ENCODE data around the gene AGPS.

The AGPS gene

GRCh38 chr2:177380181-177380580, 12.4 kb upstream of the AGPS start:
- DNase-seq = no peak
- H3K36me3 ChIP-seq = no peaks in the 10 kb centered on the region
- H3K27me3 ChIP-seq (ENCODE audit: insufficient read depth, low read depth, severe bottlenecking) = no peaks in the 10 kb centered on the region
- no peak for TF ChIP-seq CTCF (IDR thresholded peaks at IDR 0.05; ENCODE audit: low read depth, low read length)
- no peak overlapping the region for H3K4me3 ChIP-seq (ENCODE audit: low read depth, low read length)
- no peak overlapping the region for H3K27ac ChIP-seq
- no peaks in the 10 kb centered on the region for H3K9me3 ChIP-seq (ENCODE audit: severe bottlenecking)

- no peak for DNase-seq
- Histone ChIP-seq H3K9me3 (ENCODE audit: severe bottlenecking) (no peaks in the 10 kb centered on the region), H3K36me3 (no peaks in the 10 kb centered on the region), H3K27ac (no peak overlapping the region), H3K27me3 (ENCODE audit: insufficient read depth, low read depth, severe bottlenecking) (no peaks in the 10 kb centered on the region), H3K4me3 (ENCODE audit: low read depth, low read length) (no peak overlapping the region)
- no peak for TF ChIP-seq CTCF (IDR thresholded peaks at IDR 0.05; ENCODE audit: low read depth, low read length)
Measured at GRCh38 chr2:177383935-177384334, 8.6 kb upstream of the AGPS start.

- Histone ChIP-seq H3K36me3 (no peaks in the 10 kb centered on the region), H3K27me3 (ENCODE audit: insufficient read depth, low read depth, severe bottlenecking) (no peaks in the 10 kb centered on the region), H3K9me3 (ENCODE audit: severe bottlenecking) (no peaks in the 10 kb centered on the region), H3K4me3 (ENCODE audit: low read depth, low read length) (no peak overlapping the region), H3K27ac (no peak overlapping the region)
- TF ChIP-seq CTCF (IDR thresholded peaks at IDR 0.05; ENCODE audit: low read depth, low read length) = no peak
- DNase-seq = no peak
Measured at GRCh38 chr2:177385151-177385550, 7.4 kb upstream of the AGPS start.

GRCh38 chr2:177391822-177392372, 676 bp upstream of the AGPS start:
- no peaks in the 10 kb centered on the region for H3K27me3 ChIP-seq (ENCODE audit: insufficient read depth, low read depth, severe bottlenecking)
- peak overlapping the region; percentile 86; the same call in 1 of the 2 replicates for H3K27ac ChIP-seq
- no peak for DNase-seq
- no peaks in the 10 kb centered on the region for H3K9me3 ChIP-seq (ENCODE audit: severe bottlenecking)
- H3K36me3 ChIP-seq = peaks cover 9% of the 10 kb centered on the region
- H3K4me3 ChIP-seq (ENCODE audit: low read depth, low read length) = peak overlapping the region; percentile 99
- no peak for TF ChIP-seq CTCF (IDR thresholded peaks at IDR 0.05; ENCODE audit: low read depth, low read length)

- H3K27me3 ChIP-seq (ENCODE audit: insufficient read depth, low read depth, severe bottlenecking) = no peaks in the 10 kb centered on the region
- DNase-seq = no peak
- peak overlapping the region; percentile 86 for H3K27ac ChIP-seq
- peaks cover 12% of the 10 kb centered on the region for H3K36me3 ChIP-seq
- H3K4me3 ChIP-seq (ENCODE audit: low read depth, low read length) = peak overlapping the region; percentile 99
- TF ChIP-seq CTCF (IDR thresholded peaks at IDR 0.05; ENCODE audit: low read depth, low read length) = no peak
- H3K9me3 ChIP-seq (ENCODE audit: severe bottlenecking) = no peaks in the 10 kb centered on the region
Measured at GRCh38 chr2:177393203-177393755, 706 bp downstream of the AGPS start.
